Breast epithelium (tissue), 3 donors: ENCODE results near the gene COCH.

ENCODE experiments used
- CTCF ChIP-seq, 3 donors: fragments of 450-650 bp; IDR thresholded peaks; one replicate each; pipeline ENCODE4 v1.5.1; 2016 to 2017; ENCODE audit warnings: antibody characterized with exemption in 3 of 3, mild to moderate bottlenecking in 3 of 3, moderate library complexity in 3 of 3
- POLR2A ChIP-seq: fragments of 450-650 bp; IDR thresholded peaks from one replicate; pipeline ENCODE4 v1.6.1; 2016; ENCODE audit warnings: antibody characterized with exemption, mild to moderate bottlenecking, moderate library complexity
- POLR2AphosphoS5 ChIP-seq, 3 donors: sonication (generic); formaldehyde crosslinking; IDR thresholded peaks; one replicate each; pipeline ENCODE4 v1.6.1; 2017; ENCODE audit warnings: antibody characterized with exemption in 3 of 3

GRCh38 chr14:30855345-30856037 is 18.9 kb upstream of the COCH start:
- TF ChIP-seq CTCF (IDR thresholded peaks at IDR 0.05) (no peak), POLR2A (no peak), POLR2AphosphoS5 (IDR thresholded peaks at IDR 0.05) (no peak)
